Ureter (tissue), 1 donor: ENCODE measurements around the gene CAMKK2. TPM values are rescaled to one million over a fixed set of nuclear protein-coding genes. Genes with fewer than 3 reads are reported as not detected.

ENCODE experiments used
- DNase-seq: peaks from one replicate; pipeline ENCODE4 v3.0.0-alpha.2; 2020; ENCODE audit warnings: low spot score
- total RNA-seq: library from RNA; stranded (reverse); gene quantifications from one replicate; pipeline ENCODE4 v1.2.4, GENCODE V29; 2023
- donor health status: DM: yes; HTN: yes; CAD: no.

The CAMKK2 gene
- total RNA-seq, 1 donor from 2014 or later, result 38.8 TPM

GRCh38 chr12:121196902-121197301 lies 99.6 kb downstream of the CAMKK2 start:
- no peak for DNase-seq

GRCh38 chr12:121191151-121191550 lies 105.4 kb downstream of the CAMKK2 start:
- no peak for DNase-seq

GRCh38 chr12:121190523-121191031 lies 105.9 kb downstream of the CAMKK2 start:
- DNase-seq, result no peak

- DNase-seq, result no peak
Measured at GRCh38 chr12:121189619-121190155, 106.8 kb downstream of the CAMKK2 start.

GRCh38 chr12:121189131-121189530 lies 107.4 kb downstream of the CAMKK2 start:
- DNase-seq, result no peak

- DNase-seq, result no peak
Measured at GRCh38 chr12:121188227-121188626, 108.3 kb downstream of the CAMKK2 start.

Other genes with a start within 250 kb of the CAMKK2 start
- gene P2RX7, start 163.8 kb downstream of the CAMKK2 start, total RNA-seq, result 1.8 TPM
- gene P2RX4, start 86.6 kb downstream of the CAMKK2 start, total RNA-seq, result 28.0 TPM
- 132 TPM for gene ANAPC5, start 55.7 kb upstream of the CAMKK2 start, total RNA-seq
- 63.9 TPM for gene RNF34, start 103.4 kb upstream of the CAMKK2 start, total RNA-seq